Activated CD4-positive, alpha-beta T cell treated with anti-CD3 and anti-CD28 coated beads for 36 hours (primary cell): ENCODE measurements around the gene PPP6R3. TPM values are rescaled to one million over a fixed set of nuclear protein-coding genes. Genes with fewer than 3 reads are reported as not detected.
"Not testable (repeated sequence)": the region's sequence is repeated elsewhere in the genome, so short reads cannot be mapped to it uniquely, and the experiment has no call there.

Source experiments
- ATAC-seq: fragments of 200-7000 bp; cut with Tn5 transposase; one replicate; pipeline ENCODE4 v1.10.0; 2021; ENCODE audit warnings: mild to moderate bottlenecking, moderate library complexity
- CTCF ChIA-PET: fragments of 350-600 bp; sonication (Branson Sonifier 250); formaldehyde crosslinking; loops from one replicate; lab custom pipeline; 2021; ENCODE audit warnings: antibody characterized with exemption; lab: Charles Lee
- POLR2A ChIA-PET: fragments of 350-600 bp; sonication (Branson Sonifier 250); formaldehyde crosslinking; loops from one replicate; lab custom pipeline; 2021; ENCODE audit warnings: antibody characterized with exemption, inconsistent platforms; lab: Charles Lee
- DNase-seq: peaks from one replicate; pipeline ENCODE4 v3.0.0-alpha.2; 2020
- H3K27ac Mint-ChIP-seq: one replicate; pipeline ENCODE4 v1.8.0; 2021; ENCODE audit warnings: mixed read lengths
- H3K27me3 Mint-ChIP-seq: one replicate; pipeline ENCODE4 v1.8.0; 2021; ENCODE audit warnings: mixed read lengths
- H3K36me3 Mint-ChIP-seq: one replicate; pipeline ENCODE4 v1.8.0; 2021; ENCODE audit warnings: low read depth, mixed read lengths
- H3K4me1 Mint-ChIP-seq: one replicate; pipeline ENCODE4 v1.8.0; 2021; ENCODE audit warnings: mixed read lengths
- H3K4me3 Mint-ChIP-seq: one replicate; pipeline ENCODE4 v1.8.0; 2021; ENCODE audit warnings: mild to moderate bottlenecking, moderate library complexity, mixed read lengths
- H3K9me3 Mint-ChIP-seq: one replicate; pipeline ENCODE4 v1.8.0; 2021; ENCODE audit warnings: low read depth, mixed read lengths
- intact Hi-C, 2 experiments: fragments of 100-400 bp; cut with DNase I in 1 of 2; cut with micrococcal nuclease in 1 of 2; formaldehyde crosslinking; loops; one replicate each; pipeline versions ENCODE4 v1.14.2 to v1.15.1; 2022 to 2024; cut with DNase I, micrococcal nuclease
- total RNA-seq, 2 experiments: library from RNA; stranded (reverse); gene quantifications; one replicate each; pipeline ENCODE4 v1.2.3, GENCODE V29; 2021

PPP6R3 gene
- total RNA-seq, 2 experiments from 2014 or later = 110 to 126 TPM

GRCh38 chr11:68424981-68425865 is 35.3 kb upstream of the PPP6R3 start:
- POLR2A ChIA-PET = no interaction called here
- peaks cover 12% of the 10 kb centered on the region for H3K9me3 Mint-ChIP-seq
- H3K27ac Mint-ChIP-seq = no peak overlapping the region
- CTCF ChIA-PET = no interaction called here
- no peaks in the 10 kb centered on the region for H3K4me1 Mint-ChIP-seq
- no peaks in the 10 kb centered on the region for H3K27me3 Mint-ChIP-seq
- DNase-seq (no peak), ATAC-seq (no peak)
- H3K36me3 Mint-ChIP-seq = peaks cover 16% of the 10 kb centered on the region
- intact Hi-C loops = no loop called here
- H3K4me3 Mint-ChIP-seq = no peak overlapping the region

GRCh38 chr11:68425866-68426380 is 34.6 kb upstream of the PPP6R3 start:
- H3K36me3 Mint-ChIP-seq = peaks cover 22% of the 10 kb centered on the region
- H3K27me3 Mint-ChIP-seq = no peaks in the 10 kb centered on the region
- no peak for ATAC-seq
- H3K4me1 Mint-ChIP-seq = no peaks in the 10 kb centered on the region
- H3K4me3 Mint-ChIP-seq = no peak overlapping the region
- H3K9me3 Mint-ChIP-seq = peaks cover 12% of the 10 kb centered on the region
- intact Hi-C loops = no loop called here
- ChIA-PET CTCF (no interaction called here), POLR2A (no interaction called here)
- no peak for DNase-seq
- H3K27ac Mint-ChIP-seq = no peak overlapping the region

- intact Hi-C loops = no loop called here
- Mint-ChIP-seq H3K4me3 (no peak overlapping the region), H3K27me3 (no peaks in the 10 kb centered on the region), H3K9me3 (peaks cover 12% of the 10 kb centered on the region), H3K27ac (no peak overlapping the region), H3K36me3 (peaks cover 23% of the 10 kb centered on the region), H3K4me1 (no peaks in the 10 kb centered on the region)
- no peak for DNase-seq
- ATAC-seq = no peak
- ChIA-PET POLR2A (no interaction called here), CTCF (no interaction called here)
Measured at GRCh38 chr11:68429661-68430060, 30.9 kb upstream of the PPP6R3 start.

GRCh38 chr11:68430384-68430783 is 30.2 kb upstream of the PPP6R3 start:
- peaks cover 23% of the 10 kb centered on the region for H3K36me3 Mint-ChIP-seq
- H3K27me3 Mint-ChIP-seq = no peaks in the 10 kb centered on the region
- DNase-seq (no peak), ATAC-seq (no peak)
- CTCF ChIA-PET = no interaction called here
- intact Hi-C loops = no loop called here
- POLR2A ChIA-PET = no interaction called here
- H3K4me3 Mint-ChIP-seq = no peak overlapping the region
- peaks cover 12% of the 10 kb centered on the region for H3K9me3 Mint-ChIP-seq
- H3K4me1 Mint-ChIP-seq = no peaks in the 10 kb centered on the region
- no peak overlapping the region for H3K27ac Mint-ChIP-seq

GRCh38 chr11:68430801-68431200 is 29.8 kb upstream of the PPP6R3 start:
- intact Hi-C loops = no loop called here
- ATAC-seq = no peak
- ChIA-PET CTCF (no interaction called here), POLR2A (no interaction called here)
- DNase-seq = no peak
- peaks cover 12% of the 10 kb centered on the region for H3K9me3 Mint-ChIP-seq
- peaks cover 23% of the 10 kb centered on the region for H3K36me3 Mint-ChIP-seq
- H3K4me1 Mint-ChIP-seq = no peaks in the 10 kb centered on the region
- no peak overlapping the region for H3K27ac Mint-ChIP-seq
- no peaks in the 10 kb centered on the region for H3K27me3 Mint-ChIP-seq
- H3K4me3 Mint-ChIP-seq = no peak overlapping the region

GRCh38 chr11:68431984-68432645 is 28.4 kb upstream of the PPP6R3 start:
- ChIA-PET POLR2A (no interaction called here), CTCF (no interaction called here)
- no peak overlapping the region for H3K4me3 Mint-ChIP-seq
- no peak overlapping the region for H3K27ac Mint-ChIP-seq
- H3K9me3 Mint-ChIP-seq = peaks cover 12% of the 10 kb centered on the region
- no peak for ATAC-seq
- DNase-seq = no peak
- no peaks in the 10 kb centered on the region for H3K4me1 Mint-ChIP-seq
- intact Hi-C loops = no loop called here
- H3K27me3 Mint-ChIP-seq = no peaks in the 10 kb centered on the region
- peaks cover 22% of the 10 kb centered on the region for H3K36me3 Mint-ChIP-seq

- ATAC-seq (no peak), DNase-seq (no peak)
- intact Hi-C loops = no loop called here
- peaks cover 12% of the 10 kb centered on the region for H3K9me3 Mint-ChIP-seq
- no peaks in the 10 kb centered on the region for H3K27me3 Mint-ChIP-seq
- peaks cover 22% of the 10 kb centered on the region for H3K36me3 Mint-ChIP-seq
- POLR2A ChIA-PET = no interaction called here
- no peak overlapping the region for H3K4me3 Mint-ChIP-seq
- CTCF ChIA-PET = no interaction called here
- no peaks in the 10 kb centered on the region for H3K4me1 Mint-ChIP-seq
- H3K27ac Mint-ChIP-seq = no peak overlapping the region
Measured at GRCh38 chr11:68432874-68433273, 27.7 kb upstream of the PPP6R3 start.

GRCh38 chr11:68433541-68433940 is 27.0 kb upstream of the PPP6R3 start:
- no peak overlapping the region for H3K27ac Mint-ChIP-seq
- ChIA-PET CTCF (no interaction called here), POLR2A (no interaction called here)
- intact Hi-C loops = no loop called here
- H3K4me1 Mint-ChIP-seq = no peaks in the 10 kb centered on the region
- no peak for ATAC-seq
- no peak for DNase-seq
- H3K9me3 Mint-ChIP-seq = peaks cover 10% of the 10 kb centered on the region
- H3K36me3 Mint-ChIP-seq = peaks cover 17% of the 10 kb centered on the region
- H3K4me3 Mint-ChIP-seq = no peak overlapping the region
- no peaks in the 10 kb centered on the region for H3K27me3 Mint-ChIP-seq

GRCh38 chr11:68434159-68434558 is 26.4 kb upstream of the PPP6R3 start:
- H3K4me1 Mint-ChIP-seq, H3K27me3 Mint-ChIP-seq, DNase-seq, H3K27ac Mint-ChIP-seq, H3K9me3 Mint-ChIP-seq, POLR2A ChIA-PET, intact Hi-C loops, CTCF ChIA-PET, ATAC-seq, H3K4me3 Mint-ChIP-seq: not testable (repeated sequence)
- H3K36me3 Mint-ChIP-seq = peaks cover 14% of the 10 kb centered on the region

GRCh38 chr11:68436162-68436888 is 24.2 kb upstream of the PPP6R3 start:
- Mint-ChIP-seq H3K4me1 (no peaks in the 10 kb centered on the region), H3K27ac (no peak overlapping the region), H3K27me3 (no peaks in the 10 kb centered on the region), H3K4me3 (no peak overlapping the region), H3K9me3 (no peaks in the 10 kb centered on the region), H3K36me3 (no peaks in the 10 kb centered on the region)
- no peak for ATAC-seq
- intact Hi-C loops = no loop called here
- ChIA-PET CTCF (no interaction called here), POLR2A (interaction anchor here (0.5 kb wide), 1 partner anchor 287 kb away, joined by 10 read pairs; no protein-coding TSS in a partner anchor)
- DNase-seq = no peak
